IMR-90 (cell line): ENCODE data around the gene AAGAB.
"Not testable (repeated sequence)": the region's sequence is repeated elsewhere in the genome, so short reads cannot be mapped to it uniquely, and the experiment has no call there.

Experiments used
- NFE2L2 ChIP-seq: fragments of 150-350 bp; IDR thresholded peaks from 2 replicates; pipeline ENCODE4 v1.6.1; 2016; ENCODE audit warnings: low read depth, mild to moderate bottlenecking, low read length
- RCOR1 ChIP-seq: IDR thresholded peaks from 2 replicates; pipeline ENCODE4 v1.6.1; 2012; ENCODE audit warnings: mild to moderate bottlenecking, low read length, improper control_type of control experiment; ENCODE audit not compliant: insufficient replicate concordance

GRCh38 chr15:67285625-67286024 lies 31.2 kb upstream of the AAGAB start:
- TF ChIP-seq RCOR1, NFE2L2: not testable (repeated sequence)
